HEK293T (cell line): ENCODE measurements around the gene PRKCA.

Experiments used
- CTCF ChIA-PET: fragments of 350-600 bp; formaldehyde crosslinking; extraction: SDS; loops from one replicate; lab custom pipeline; 2021; ENCODE audit warnings: antibody characterized with exemption, inconsistent platforms; lab: Yijun Ruan, JAX
- POLR2A ChIA-PET: fragments of 350-600 bp; formaldehyde crosslinking; extraction: SDS; loops from one replicate; lab custom pipeline; 2020; ENCODE audit warnings: antibody characterized with exemption, inconsistent platforms; lab: Yijun Ruan, JAX
- DNase-seq: peaks from one replicate; pipeline ENCODE4 v3.0.0; 2012; ENCODE audit warnings: mixed read lengths; ENCODE audit errors: extremely low spot score
- ARNT ChIP-seq: fragments of 450-650 bp; IDR thresholded peaks from 2 replicates; pipeline ENCODE4 v1.6.1; 2017; ENCODE audit warnings: mild to moderate bottlenecking
- BHLHE40 ChIP-seq: fragments of 450-650 bp; IDR thresholded peaks from 2 replicates; pipeline ENCODE4 v1.6.1; 2016; ENCODE audit warnings: mild to moderate bottlenecking, moderate library complexity, borderline replicate concordance
- CTBP1 ChIP-seq: fragments of 450-650 bp; IDR thresholded peaks from 2 replicates; pipeline ENCODE4 v1.6.1; 2016; ENCODE audit warnings: borderline replicate concordance
- ELF4 ChIP-seq: fragments of 450-650 bp; IDR thresholded peaks from 2 replicates; pipeline ENCODE4 v1.6.1; 2017; ENCODE audit warnings: antibody characterized with exemption
- FOXA1 ChIP-seq: fragments of 450-650 bp; IDR thresholded peaks from 2 replicates; pipeline ENCODE4 v1.6.1; 2016; ENCODE audit warnings: mild to moderate bottlenecking
- FOXK2 ChIP-seq: fragments of 450-650 bp; IDR thresholded peaks from 2 replicates; pipeline ENCODE4 v1.6.1; 2016; ENCODE audit warnings: mild to moderate bottlenecking
- FOXM1 ChIP-seq: fragments of 450-650 bp; IDR thresholded peaks from 2 replicates; pipeline ENCODE4 v1.6.1; 2017; ENCODE audit warnings: mild to moderate bottlenecking, borderline replicate concordance
- HDGF ChIP-seq: fragments of 450-650 bp; IDR thresholded peaks from 2 replicates; pipeline ENCODE4 v1.6.1; 2017; ENCODE audit warnings: antibody characterized with exemption, borderline replicate concordance
- L3MBTL2 ChIP-seq: fragments of 450-650 bp; conservative IDR thresholded peaks from 2 replicates; pipeline ENCODE4 v1.6.1; 2016; ENCODE audit warnings: mild to moderate bottlenecking
- LEF1 ChIP-seq: fragments of 450-650 bp; IDR thresholded peaks from 2 replicates; pipeline ENCODE4 v1.6.1; 2017; ENCODE audit warnings: mild to moderate bottlenecking, borderline replicate concordance
- NFRKB ChIP-seq: fragments of 450-650 bp; IDR thresholded peaks from 2 replicates; pipeline ENCODE4 v1.6.1; 2016; ENCODE audit warnings: mild to moderate bottlenecking, moderate library complexity
- PKNOX1 ChIP-seq: fragments of 450-650 bp; IDR thresholded peaks from 2 replicates; pipeline ENCODE4 v1.6.1; 2016
- SP1 ChIP-seq: fragments of 450-650 bp; IDR thresholded peaks from 2 replicates; pipeline ENCODE4 v1.6.1; 2017
- SUZ12 ChIP-seq: fragments of 450-650 bp; IDR thresholded peaks from 2 replicates; pipeline ENCODE4 v1.6.1; 2016; ENCODE audit warnings: mild to moderate bottlenecking
- TARDBP ChIP-seq: fragments of 450-650 bp; IDR thresholded peaks from 2 replicates; pipeline ENCODE4 v1.6.1; 2016
- ZNF384 ChIP-seq: fragments of 450-650 bp; IDR thresholded peaks from 2 replicates; pipeline ENCODE4 v1.6.1; 2016

Gene PRKCA

GRCh38 chr17:66776999-66777688 lies 474.7 kb downstream of the PRKCA start:
- no peak for TF ChIP-seq TARDBP
- no peak for TF ChIP-seq ZNF384
- no peak for TF ChIP-seq NFRKB
- no peak for TF ChIP-seq HDGF
- TF ChIP-seq SP1: no peak
- no peak for TF ChIP-seq L3MBTL2
- no peak for TF ChIP-seq ARNT
- TF ChIP-seq ELF4: no peak
- no peak for TF ChIP-seq LEF1
- no peak for TF ChIP-seq FOXM1
- TF ChIP-seq SUZ12: no peak
- TF ChIP-seq FOXK2: no peak
- no peak for TF ChIP-seq BHLHE40
- TF ChIP-seq PKNOX1: no peak
- no peak for TF ChIP-seq FOXA1
- no peak for TF ChIP-seq CTBP1
- no peak for DNase-seq
- ChIA-PET CTCF (no interaction called here), POLR2A (no interaction called here)

- CTCF ChIA-PET: no interaction called here
These were observed 475.3 kb downstream of the PRKCA start for GRCh38 chr17:66777689-66778225.

GRCh38 chr17:66778531-66779236 lies 476.3 kb downstream of the PRKCA start:
- CTCF ChIA-PET: no interaction called here
- POLR2A ChIA-PET: no interaction called here
- TF ChIP-seq BHLHE40 (no peak), FOXA1 (no peak), HDGF (no peak)
- no peak for DNase-seq

More at GRCh38 chr17:66777689-66778225, 475.3 kb downstream of the PRKCA start:
- TF ChIP-seq LEF1 (no peak), PKNOX1 (peak; percentile 33; the same call in 1 of the 2 replicates)
- DNase-seq: peak; percentile 37
- POLR2A ChIA-PET: no interaction called here

GRCh38 chr17:66779237-66779606 lies 476.8 kb downstream of the PRKCA start:
- CTCF ChIA-PET: no interaction called here
- POLR2A ChIA-PET: no interaction called here
- no peak for DNase-seq
- TF ChIP-seq FOXM1: no peak
- no peak for TF ChIP-seq NFRKB
- TF ChIP-seq LEF1: no peak
- no peak for TF ChIP-seq FOXA1
- no peak for TF ChIP-seq SUZ12
- no peak for TF ChIP-seq FOXK2
- TF ChIP-seq ZNF384: no peak
- TF ChIP-seq HDGF: no peak
- no peak for TF ChIP-seq PKNOX1
- no peak for TF ChIP-seq ARNT
- no peak for TF ChIP-seq CTBP1
- no peak for TF ChIP-seq L3MBTL2
- TF ChIP-seq SP1: no peak

- POLR2A ChIA-PET: no interaction called here
- CTCF ChIA-PET: no interaction called here
These were observed 478.7 kb downstream of the PRKCA start for GRCh38 chr17:66781135-66781534.

More at GRCh38 chr17:66781135-66781534, 478.7 kb downstream of the PRKCA start:
- no peak for DNase-seq
- TF ChIP-seq FOXA1 (no peak), PKNOX1 (no peak), CTBP1 (no peak), SP1 (no peak), TARDBP (no peak), BHLHE40 (no peak), ELF4 (no peak), ZNF384 (no peak), SUZ12 (no peak), NFRKB (no peak), FOXM1 (no peak), HDGF (no peak)
